Measurements from ENCODE around the gene C21orf91.

DNA sequence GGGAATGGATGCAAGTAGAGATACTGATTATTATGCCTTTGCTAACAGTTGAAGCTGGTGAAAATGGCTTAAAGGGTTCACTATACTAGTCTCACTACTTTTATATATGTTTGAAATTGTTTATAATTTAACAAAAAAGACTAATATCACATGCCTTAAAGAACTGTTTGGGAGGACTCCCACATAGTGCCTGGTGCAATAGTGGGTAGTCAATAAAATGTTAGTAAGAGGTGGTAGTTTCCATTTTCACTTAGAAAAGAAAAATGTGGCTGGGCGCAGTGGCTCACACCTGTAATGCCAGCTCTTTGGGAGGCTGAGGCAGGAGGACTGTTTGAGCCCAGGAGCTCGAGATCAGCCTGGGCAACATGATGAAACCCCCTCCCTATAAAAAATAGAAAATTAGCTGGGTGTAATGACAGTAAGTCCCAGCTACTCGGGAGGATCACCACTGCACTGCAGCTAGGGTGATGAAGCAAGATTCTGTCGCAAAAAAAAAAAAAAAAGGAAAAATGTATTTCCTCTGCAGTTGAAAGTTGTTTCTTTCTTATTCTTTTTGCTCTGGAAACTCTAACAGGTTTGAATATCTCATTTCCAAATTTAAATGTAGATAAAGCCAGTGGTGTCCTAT is 24.5 kb downstream of the C21orf91 start:
- TF ChIP-seq, protein P1, sequence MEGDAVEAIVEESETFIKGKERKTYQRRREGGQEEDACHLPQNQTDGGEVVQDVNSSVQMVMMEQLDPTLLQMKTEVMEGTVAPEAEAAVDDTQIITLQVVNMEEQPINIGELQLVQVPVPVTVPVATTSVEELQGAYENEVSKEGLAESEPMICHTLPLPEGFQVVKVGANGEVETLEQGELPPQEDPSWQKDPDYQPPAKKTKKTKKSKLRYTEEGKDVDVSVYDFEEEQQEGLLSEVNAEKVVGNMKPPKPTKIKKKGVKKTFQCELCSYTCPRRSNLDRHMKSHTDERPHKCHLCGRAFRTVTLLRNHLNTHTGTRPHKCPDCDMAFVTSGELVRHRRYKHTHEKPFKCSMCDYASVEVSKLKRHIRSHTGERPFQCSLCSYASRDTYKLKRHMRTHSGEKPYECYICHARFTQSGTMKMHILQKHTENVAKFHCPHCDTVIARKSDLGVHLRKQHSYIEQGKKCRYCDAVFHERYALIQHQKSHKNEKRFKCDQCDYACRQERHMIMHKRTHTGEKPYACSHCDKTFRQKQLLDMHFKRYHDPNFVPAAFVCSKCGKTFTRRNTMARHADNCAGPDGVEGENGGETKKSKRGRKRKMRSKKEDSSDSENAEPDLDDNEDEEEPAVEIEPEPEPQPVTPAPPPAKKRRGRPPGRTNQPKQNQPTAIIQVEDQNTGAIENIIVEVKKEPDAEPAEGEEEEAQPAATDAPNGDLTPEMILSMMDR (IDR thresholded peaks at IDR 0.05; ENCODE audit: insufficient read depth, low read length, poor library complexity, severe bottlenecking), result no peak
- no peak for TF ChIP-seq EZH2phosphoT487 (conservative IDR thresholded peaks at IDR 0.05; ENCODE audit: low read length)
